GM19438 (cell line): Measurements from ENCODE around the gene CCNO.

Source experiments
- ATAC-seq: cut with Tn5 transposase; IDR thresholded peaks from one replicate; pipeline ENCODE4 v1.9.1; 2021; ENCODE audit warnings: low read depth; ENCODE audit not compliant: unreplicated experiment

Gene CCNO

GRCh38 chr5:55223812-55224240 lies 9.6 kb downstream of the CCNO start:
- ATAC-seq: no peak

GRCh38 chr5:55222985-55223811 lies 10.2 kb downstream of the CCNO start:
- no peak for ATAC-seq

- no peak for ATAC-seq
These were observed 11.1 kb downstream of the CCNO start for GRCh38 chr5:55222092-55222984.

- no peak for ATAC-seq
These were observed 12.8 kb downstream of the CCNO start for GRCh38 chr5:55220433-55221185.

- no peak for ATAC-seq
These were observed 13.6 kb downstream of the CCNO start for GRCh38 chr5:55219770-55220169.

DNA sequence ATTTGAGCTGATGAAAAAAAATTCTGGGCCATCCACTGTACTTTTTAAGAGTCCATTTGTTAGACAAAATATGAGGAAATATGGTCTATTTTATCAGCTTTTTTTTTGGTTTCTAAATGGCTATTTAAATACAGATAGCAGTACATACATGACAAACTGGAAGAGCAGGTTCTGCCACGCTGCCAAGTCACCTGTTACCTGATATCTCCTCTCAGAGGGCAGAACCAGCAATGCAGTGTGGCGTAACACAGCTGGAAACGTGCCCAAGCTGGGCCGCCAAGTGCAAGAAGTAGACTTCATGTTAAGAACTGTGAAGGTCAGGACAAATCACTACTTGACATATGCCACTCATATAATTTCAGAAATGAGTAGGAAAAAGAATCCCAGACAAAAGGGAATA lies 14.4 kb downstream of the CCNO start:
- no peak for ATAC-seq

DNA sequence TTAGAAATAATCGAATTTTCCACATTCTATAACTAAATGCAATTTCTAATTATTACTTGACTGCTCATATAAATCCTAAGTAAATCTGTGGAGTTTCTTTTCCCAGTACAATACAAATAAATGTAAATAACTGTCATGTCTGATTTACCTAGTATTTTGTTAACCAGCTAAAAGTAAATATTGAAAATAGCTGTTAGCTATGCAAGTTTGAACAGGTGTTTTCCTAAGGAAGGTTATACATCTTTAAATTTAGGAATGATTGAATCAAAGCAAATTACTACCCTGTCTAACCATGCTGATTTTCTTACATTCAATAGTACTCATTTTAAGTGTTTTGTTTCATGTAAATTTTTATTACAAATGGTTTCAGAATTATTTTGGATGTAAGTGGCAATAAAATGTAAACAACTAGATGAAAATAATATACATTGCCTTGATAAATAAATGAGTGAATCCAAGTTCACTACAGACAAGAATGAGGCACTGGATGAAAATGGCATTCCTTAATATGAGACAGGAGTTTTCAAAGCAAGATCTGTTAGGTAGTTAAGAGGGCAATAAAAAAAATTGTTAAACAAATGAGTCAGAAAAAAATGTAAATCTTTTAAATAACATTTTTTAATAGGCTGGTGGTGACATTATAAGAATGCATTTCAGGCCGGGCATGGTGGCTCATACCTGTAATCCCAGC lies 22.1 kb downstream of the CCNO start:
- no peak for ATAC-seq

DNA sequence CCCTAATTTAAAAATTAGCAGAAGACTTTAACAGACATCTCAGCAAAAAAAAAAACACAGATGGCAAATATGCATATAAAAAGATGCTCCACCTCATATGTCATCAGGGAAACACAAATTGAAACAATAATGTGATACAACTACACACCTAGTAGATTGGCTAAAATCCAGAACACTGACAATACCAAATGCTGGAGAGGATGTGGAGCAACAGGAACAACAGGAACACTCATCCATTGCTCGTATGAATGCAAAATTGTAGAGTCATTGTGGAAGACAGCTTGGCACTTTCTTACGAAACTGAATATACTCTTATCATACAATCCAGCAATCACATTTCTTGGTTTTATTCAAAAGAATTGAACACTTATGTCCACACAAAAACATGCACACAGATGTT lies 28.4 kb downstream of the CCNO start:
- ATAC-seq: no peak

- no peak for ATAC-seq
These were observed 42.2 kb downstream of the CCNO start for GRCh38 chr5:55191165-55191564.

GRCh38 chr5:55188656-55189540 lies 44.5 kb downstream of the CCNO start:
- ATAC-seq: no peak

DNA sequence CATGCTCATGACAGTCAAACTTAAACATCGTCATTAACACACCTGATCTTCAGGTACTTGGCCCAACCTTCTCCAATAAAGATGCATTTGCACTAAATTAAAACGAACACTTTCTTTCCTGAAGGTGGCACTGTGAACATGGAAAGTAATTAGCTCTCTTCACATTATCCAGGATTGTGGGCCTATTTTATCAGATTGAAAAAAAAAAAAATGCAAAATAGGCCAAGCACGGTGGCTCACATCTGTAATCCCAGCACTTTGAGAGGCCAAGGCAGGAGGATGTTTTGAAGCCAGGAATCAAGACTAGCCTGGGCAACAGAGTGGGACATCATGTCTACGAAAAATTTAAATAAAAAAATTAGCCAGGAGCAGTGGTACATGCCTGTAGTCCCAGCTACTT lies 46.0 kb downstream of the CCNO start:
- no peak for ATAC-seq
